ENCODE results near the gene FGF19.

Gene FGF19

DNA sequence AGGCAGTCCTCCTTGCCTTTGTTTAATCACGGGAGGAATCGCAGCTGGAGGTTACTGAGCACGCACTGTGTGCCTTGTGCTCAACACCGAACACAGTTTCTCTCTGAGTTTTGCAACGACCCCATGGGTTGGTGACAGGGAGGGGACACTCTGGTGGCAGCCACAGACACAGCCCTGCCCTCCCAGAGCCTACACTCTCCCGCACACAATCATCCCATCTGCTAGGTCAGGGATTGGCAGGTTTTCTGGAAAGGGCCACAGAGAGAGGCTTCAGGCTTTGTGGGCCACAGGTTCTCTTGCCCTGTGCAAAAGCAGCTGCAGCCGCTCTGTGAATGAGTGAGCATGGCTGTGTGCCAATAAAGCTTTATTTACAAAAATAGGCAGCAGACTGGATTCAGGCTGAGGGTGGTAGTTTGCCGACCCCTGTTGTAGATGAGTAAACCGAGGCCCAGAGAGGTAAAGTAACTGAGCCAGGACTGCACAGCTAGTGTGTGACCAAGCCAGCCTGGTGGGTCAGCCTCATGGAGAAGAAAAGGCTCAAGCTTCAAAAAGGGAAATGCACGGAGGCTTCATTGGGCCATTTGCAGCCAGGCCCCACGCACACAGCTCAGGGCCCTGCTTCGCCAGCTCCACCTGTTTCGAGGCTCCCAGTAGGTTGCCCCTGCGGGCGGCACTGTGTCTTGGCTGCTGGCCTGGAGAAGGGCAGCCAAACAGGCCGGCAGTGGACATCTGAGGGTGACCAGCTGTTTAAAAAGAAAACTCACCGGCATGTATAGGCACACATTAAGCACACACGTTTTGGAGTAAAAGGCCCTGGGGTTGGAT, 45.0 kb downstream of the FGF19 start:
- TF ChIP-seq, protein P1, sequence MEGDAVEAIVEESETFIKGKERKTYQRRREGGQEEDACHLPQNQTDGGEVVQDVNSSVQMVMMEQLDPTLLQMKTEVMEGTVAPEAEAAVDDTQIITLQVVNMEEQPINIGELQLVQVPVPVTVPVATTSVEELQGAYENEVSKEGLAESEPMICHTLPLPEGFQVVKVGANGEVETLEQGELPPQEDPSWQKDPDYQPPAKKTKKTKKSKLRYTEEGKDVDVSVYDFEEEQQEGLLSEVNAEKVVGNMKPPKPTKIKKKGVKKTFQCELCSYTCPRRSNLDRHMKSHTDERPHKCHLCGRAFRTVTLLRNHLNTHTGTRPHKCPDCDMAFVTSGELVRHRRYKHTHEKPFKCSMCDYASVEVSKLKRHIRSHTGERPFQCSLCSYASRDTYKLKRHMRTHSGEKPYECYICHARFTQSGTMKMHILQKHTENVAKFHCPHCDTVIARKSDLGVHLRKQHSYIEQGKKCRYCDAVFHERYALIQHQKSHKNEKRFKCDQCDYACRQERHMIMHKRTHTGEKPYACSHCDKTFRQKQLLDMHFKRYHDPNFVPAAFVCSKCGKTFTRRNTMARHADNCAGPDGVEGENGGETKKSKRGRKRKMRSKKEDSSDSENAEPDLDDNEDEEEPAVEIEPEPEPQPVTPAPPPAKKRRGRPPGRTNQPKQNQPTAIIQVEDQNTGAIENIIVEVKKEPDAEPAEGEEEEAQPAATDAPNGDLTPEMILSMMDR (IDR thresholded peaks at IDR 0.05; ENCODE audit: extremely low read depth, missing control alignments): no peak
- DNase-seq (ENCODE audit: low spot score): no peak

DNA sequence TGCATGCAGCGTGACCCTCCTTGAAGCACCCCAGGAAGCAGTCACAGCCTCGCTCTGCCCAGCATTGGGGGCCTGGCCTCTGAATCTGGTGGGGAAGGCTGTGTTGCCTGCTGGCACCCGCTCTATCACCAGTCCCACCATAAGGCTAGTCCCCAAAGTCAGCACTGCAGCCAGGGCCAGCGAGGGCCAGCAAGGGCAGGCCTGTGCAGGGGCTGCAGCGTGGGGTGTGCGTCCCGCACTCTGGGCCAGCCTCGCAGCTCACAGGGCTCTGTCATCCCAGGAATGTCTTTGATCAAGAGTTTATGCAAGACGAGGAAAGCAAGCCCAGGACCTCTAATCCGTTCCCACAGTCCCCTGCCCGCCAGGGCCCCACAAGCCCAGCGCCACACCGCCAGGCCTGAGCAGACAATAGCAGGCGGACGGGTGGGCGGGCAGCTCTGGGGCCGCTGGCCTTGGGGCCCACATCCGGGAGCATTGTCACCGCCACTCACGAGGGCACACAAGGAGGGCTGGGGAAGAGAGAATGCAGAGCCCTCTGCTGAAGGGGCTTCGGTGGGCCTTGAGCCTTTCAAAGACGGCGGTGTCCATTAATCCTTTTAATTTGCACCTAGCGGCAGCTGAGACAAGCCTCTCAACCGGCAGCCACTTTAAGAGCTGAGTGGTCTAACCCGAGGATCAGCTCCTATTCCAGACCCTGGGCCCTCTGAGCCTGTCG, 45.8 kb downstream of the FGF19 start:
- TF ChIP-seq, protein P1 (IDR thresholded peaks at IDR 0.05; ENCODE audit: extremely low read depth, missing control alignments): no peak
- DNase-seq (ENCODE audit: low spot score): no peak

DNA sequence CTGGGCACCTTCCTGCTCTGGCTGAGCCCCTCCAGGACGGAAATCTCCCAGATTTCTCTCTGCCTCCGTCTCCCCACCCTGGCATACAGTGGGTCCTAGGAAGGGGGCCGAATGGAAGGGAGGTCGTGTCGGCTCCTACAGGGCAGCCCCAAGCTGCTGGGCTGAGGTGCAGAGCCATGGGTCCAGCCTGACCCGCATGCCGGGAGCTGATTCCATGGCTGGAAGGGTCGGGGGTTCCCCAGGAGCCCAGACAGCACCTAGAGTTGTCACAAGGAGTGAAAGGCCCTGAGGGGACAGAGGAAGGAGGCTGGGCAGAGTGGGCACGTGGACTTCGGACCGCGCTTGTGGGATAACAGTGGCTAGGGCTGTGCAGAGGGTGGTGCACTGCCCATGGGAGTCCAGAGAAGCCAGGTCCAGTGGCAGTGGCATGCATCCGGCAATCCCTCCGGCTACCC, 46.3 kb downstream of the FGF19 start:
- TF ChIP-seq, protein P1 (IDR thresholded peaks at IDR 0.05; ENCODE audit: extremely low read depth, missing control alignments): no peak
- DNase-seq (ENCODE audit: low spot score): no peak

DNA sequence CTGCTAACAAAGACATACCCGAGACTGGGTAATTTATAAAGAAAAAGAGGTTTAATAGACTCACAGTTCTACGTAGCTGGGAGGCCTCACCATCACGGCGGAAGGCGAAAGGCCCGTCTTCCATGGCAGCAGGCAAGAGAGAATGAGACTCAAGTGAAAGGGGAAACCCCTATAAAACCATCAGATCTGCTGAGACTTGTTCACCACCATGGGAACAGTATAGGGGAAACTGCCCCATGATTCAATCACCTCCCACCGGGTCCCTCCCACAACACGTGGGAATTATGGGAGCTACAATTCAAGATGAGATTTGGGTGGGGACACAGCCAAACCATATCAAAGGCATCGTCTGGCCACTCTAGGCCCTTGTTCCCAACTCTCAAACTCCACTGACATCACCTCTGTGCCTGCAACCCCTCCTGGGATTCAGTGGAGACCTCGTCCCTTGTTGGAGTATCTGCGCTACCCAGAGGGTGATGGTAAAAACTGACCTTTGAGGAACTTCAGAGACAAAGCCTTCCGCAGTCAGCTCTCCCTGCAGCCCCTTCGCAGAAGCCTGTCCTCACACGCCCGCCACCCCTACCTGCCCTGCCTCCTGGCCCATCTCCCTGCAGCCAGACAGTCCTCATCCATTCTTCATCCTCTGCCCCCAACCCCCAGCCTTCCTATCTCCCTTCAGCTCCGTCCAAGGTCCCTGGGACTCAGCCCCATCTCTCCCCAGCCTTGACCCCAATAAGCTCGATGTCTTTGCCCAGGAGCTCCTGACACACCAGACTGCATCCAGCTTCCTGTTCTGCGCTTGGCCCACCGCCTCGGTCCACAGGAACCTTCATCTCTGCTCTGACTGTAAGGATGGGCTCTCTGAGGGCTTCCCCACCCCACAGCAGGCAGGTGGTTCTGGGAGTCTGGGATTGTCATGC, 47.0 kb downstream of the FGF19 start:
- DNase-seq (ENCODE audit: low spot score): no peak
- TF ChIP-seq, protein P1 (IDR thresholded peaks at IDR 0.05; ENCODE audit: extremely low read depth, missing control alignments): no peak

- no peak for DNase-seq (ENCODE audit: low spot score)
- TF ChIP-seq, protein P1 (IDR thresholded peaks at IDR 0.05; ENCODE audit: extremely low read depth, missing control alignments): no peak
These were observed 48.1 kb downstream of the FGF19 start for GRCh38 chr11:69655479-69656428.

- TF ChIP-seq, protein P1 (IDR thresholded peaks at IDR 0.05; ENCODE audit: extremely low read depth, missing control alignments): no peak
- DNase-seq (ENCODE audit: low spot score): no peak
These were observed 49.0 kb downstream of the FGF19 start for GRCh38 chr11:69654660-69655478.
